Activated CD4-positive, alpha-beta memory T cell treated with anti-CD3 and anti-CD28 coated beads for 36 hours (primary cell): ENCODE measurements around the gene DHRS3. TPM values are rescaled to one million over a fixed set of nuclear protein-coding genes. Genes with fewer than 3 reads are reported as not detected.
A peak's percentile ranks its signal among the peaks of the same experiment; 100 is the strongest.

Source experiments
- CTCF ChIA-PET: fragments of 350-600 bp; sonication (Branson Sonifier 250); formaldehyde crosslinking; loops from one replicate; lab custom pipeline; 2021; ENCODE audit warnings: antibody characterized with exemption, inconsistent platforms; lab: Charles Lee
- POLR2A ChIA-PET: fragments of 350-600 bp; sonication (Branson Sonifier 250); formaldehyde crosslinking; loops from one replicate; lab custom pipeline; 2021; ENCODE audit warnings: antibody characterized with exemption; lab: Charles Lee
- DNase-seq: peaks from one replicate; pipeline ENCODE4 v3.0.0-alpha.2; 2020
- H3K27ac Mint-ChIP-seq: one replicate; pipeline ENCODE4 v1.8.0; 2021; ENCODE audit warnings: mixed read lengths
- H3K27me3 Mint-ChIP-seq: one replicate; pipeline ENCODE4 v1.8.0; 2021; ENCODE audit warnings: mixed read lengths
- H3K36me3 Mint-ChIP-seq: one replicate; pipeline ENCODE4 v1.8.0; 2021; ENCODE audit warnings: mixed read lengths
- H3K4me1 Mint-ChIP-seq: one replicate; pipeline ENCODE4 v1.8.0; 2021; ENCODE audit warnings: low read depth, mixed read lengths
- H3K4me3 Mint-ChIP-seq: one replicate; pipeline ENCODE4 v1.8.0; 2021; ENCODE audit warnings: mild to moderate bottlenecking, mixed read lengths
- H3K9me3 Mint-ChIP-seq: one replicate; pipeline ENCODE4 v1.8.0; 2021; ENCODE audit warnings: mixed read lengths
- intact Hi-C: fragments of 100-400 bp; cut with micrococcal nuclease; formaldehyde crosslinking; loops from one replicate; pipeline ENCODE4 v1.15.1; 2023
- total RNA-seq, 2 experiments: library from RNA; stranded (reverse); gene quantifications; one replicate each; pipeline ENCODE4 v1.2.3, GENCODE V29; 2021

DHRS3 gene
- total RNA-seq, 2 experiments from 2014 or later: 57.6 to 58.8 TPM

DNA sequence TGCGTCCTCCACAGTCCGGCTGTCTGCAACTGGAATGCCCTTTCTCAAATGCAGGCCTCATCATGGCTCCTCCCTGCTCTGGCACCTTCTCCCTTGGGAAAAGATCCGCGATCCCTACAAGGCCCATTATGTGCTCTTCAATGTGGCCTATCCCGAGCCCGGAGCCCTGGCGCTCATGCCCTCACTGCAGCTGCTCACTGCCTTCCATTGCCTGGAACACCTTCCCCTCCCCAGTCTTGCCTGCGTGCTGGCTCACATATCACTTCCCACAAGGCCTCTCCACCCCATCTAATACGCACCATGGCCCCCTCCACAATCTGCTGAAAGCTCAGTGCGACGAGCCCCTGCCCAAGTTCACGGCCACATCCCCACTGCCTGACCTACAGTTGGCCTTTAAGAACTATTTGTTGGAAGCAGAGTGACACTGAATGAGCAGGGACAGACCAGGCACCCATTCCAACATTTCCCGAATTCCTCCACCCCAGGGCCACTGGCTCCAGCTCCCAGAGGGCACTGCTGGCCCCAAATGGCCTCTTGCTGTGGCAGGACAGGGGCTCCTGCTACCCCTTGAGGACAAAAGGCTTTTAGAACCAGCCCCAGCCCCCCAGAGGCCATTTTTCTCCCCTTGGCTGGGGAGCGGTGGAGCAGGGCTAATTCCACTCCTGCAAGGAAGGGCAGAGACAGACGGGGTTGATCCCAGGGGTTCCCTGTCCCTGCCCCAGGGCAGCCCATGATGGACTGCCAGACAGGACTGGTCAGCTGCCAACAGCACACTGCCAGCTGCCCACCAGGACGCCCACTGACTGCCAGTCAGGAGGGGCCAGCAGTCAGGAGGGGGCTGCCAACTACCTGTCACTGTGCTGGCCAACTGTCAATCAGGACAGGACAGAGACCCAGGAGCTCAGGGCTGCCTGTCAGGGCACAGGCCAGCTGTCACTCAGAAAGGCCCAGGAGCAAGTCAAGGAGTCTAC is 64.8 kb downstream of the DHRS3 start:
- Mint-ChIP-seq H3K4me3 (no peak overlapping the region), H3K4me1 (no peaks in the 10 kb centered on the region), H3K27ac (no peak overlapping the region), H3K36me3 (no peaks in the 10 kb centered on the region), H3K9me3 (no peaks in the 10 kb centered on the region), H3K27me3 (no peaks in the 10 kb centered on the region)
- intact Hi-C loops: no loop called here
- ChIA-PET POLR2A (no interaction called here), CTCF (no interaction called here)
- DNase-seq: no peak

DNA sequence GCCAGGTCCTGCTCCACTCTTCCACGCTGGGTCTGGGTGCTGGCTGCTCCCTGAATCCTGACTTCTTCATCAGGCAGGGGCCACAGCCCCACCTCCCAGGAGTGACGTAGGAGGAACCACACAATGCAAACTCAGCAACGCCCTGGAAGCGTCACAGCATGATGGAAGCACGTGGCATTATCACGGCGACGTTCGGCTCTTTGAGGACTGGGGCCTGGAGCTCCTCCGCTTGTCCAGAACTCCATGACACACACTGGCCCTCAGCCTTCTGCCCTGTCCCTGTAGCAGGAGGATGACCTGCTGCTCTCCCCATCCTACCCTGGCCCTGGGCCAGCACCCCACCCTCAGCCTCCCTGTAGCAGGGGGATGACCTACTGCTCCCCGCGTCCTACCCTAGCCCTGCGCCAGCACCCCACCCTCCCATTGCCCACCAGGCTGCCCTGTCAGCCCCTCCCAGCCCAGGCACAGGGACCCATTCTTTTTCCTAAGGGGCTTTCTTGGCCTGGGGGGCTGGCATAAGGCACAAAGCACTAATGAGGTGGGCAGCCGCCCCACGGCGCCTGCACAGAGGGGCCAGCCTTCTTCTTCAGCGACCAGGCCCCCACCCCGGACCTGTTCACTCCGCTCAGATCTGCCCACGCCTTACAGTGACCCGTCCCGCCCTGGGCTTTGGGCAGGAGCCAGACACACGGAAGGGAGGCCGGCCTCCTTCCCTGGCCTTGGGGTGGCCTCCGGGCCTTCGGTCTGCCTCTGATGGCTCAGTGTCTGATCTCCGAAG is 65.7 kb downstream of the DHRS3 start:
- Mint-ChIP-seq H3K27me3 (no peaks in the 10 kb centered on the region), H3K27ac (no peak overlapping the region), H3K9me3 (no peaks in the 10 kb centered on the region), H3K4me1 (no peaks in the 10 kb centered on the region), H3K36me3 (no peaks in the 10 kb centered on the region), H3K4me3 (no peak overlapping the region)
- ChIA-PET CTCF (no interaction called here), POLR2A (no interaction called here)
- no peak for DNase-seq
- intact Hi-C loops: no loop called here

DNA sequence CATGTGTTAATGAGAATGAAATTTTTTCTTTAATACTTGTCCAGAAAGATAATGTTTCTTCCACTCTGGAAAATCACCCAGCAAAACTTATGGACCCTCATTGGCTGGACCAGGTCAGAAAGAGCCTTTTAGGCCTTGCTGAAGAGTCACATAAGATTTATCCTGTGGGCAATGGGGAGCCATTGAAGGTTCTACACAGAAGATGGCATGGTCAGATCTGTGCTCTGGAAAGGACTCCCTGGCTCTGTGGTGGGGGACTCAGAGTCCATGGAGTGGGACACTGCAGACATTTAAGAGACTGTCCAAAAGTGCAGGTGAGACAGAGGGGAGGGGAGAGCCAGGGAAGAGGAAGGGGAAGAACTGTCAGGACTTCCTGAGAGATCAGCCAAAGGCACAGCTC is 66.4 kb downstream of the DHRS3 start:
- ChIA-PET POLR2A (no interaction called here), CTCF (no interaction called here)
- no peak for DNase-seq
- Mint-ChIP-seq H3K27ac (no peak overlapping the region), H3K4me1 (no peaks in the 10 kb centered on the region), H3K27me3 (no peaks in the 10 kb centered on the region), H3K9me3 (no peaks in the 10 kb centered on the region), H3K36me3 (no peaks in the 10 kb centered on the region), H3K4me3 (no peak overlapping the region)
- intact Hi-C loops: no loop called here

DNA sequence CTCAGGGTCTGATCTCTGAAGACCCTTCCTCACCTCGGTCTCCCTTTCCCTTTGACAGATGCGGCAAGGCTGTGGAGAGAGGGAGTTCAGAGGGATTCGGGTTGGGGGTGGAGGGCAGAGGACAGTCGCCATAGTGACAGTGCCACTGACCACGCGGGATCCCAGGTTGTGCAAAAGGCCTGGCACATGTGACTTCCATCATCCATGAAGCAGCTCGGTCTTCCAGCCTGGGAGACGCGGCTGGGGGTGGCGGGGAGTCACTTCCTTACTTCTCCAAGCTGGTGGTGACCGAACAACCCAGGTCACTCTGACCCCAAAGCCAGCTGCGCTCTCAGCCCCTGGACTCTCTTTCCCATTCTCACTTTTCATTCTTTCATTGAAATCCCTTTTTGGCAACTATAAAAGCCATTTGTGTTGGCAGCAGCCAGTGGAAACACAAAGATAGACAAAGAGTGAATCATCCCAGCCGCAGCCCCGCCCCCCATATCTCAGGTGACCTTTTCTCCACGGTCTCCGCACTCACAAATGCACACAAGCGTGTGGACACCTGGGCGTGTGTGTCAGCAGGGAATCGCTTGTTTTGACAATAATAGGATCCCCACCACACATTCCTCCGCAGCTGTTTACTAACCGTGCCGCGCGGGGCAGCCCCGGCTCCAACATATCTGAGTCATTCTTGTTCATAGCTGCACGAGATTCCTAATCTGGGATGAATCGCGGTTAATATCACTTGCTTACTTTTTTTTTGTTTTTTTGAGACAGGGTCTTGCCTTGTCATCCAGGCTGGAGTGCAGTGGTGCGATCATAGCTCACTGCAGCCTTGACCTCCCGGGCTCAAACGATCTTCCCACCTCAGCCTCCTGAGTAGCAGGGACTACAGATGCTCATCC is 68.3 kb downstream of the DHRS3 start:
- ChIA-PET POLR2A (no interaction called here), CTCF (interaction anchor here (0.6 kb wide), 1 partner anchor 68 kb away, joined by 3 read pairs; the partner anchor contains the start of gene DHRS3)
- Mint-ChIP-seq H3K27ac (no peak overlapping the region), H3K9me3 (no peaks in the 10 kb centered on the region), H3K36me3 (no peaks in the 10 kb centered on the region), H3K27me3 (peaks cover 3% of the 10 kb centered on the region), H3K4me1 (peaks cover 3% of the 10 kb centered on the region), H3K4me3 (no peak overlapping the region)
- intact Hi-C loops: no loop called here
- DNase-seq: peak; percentile 31

DNA sequence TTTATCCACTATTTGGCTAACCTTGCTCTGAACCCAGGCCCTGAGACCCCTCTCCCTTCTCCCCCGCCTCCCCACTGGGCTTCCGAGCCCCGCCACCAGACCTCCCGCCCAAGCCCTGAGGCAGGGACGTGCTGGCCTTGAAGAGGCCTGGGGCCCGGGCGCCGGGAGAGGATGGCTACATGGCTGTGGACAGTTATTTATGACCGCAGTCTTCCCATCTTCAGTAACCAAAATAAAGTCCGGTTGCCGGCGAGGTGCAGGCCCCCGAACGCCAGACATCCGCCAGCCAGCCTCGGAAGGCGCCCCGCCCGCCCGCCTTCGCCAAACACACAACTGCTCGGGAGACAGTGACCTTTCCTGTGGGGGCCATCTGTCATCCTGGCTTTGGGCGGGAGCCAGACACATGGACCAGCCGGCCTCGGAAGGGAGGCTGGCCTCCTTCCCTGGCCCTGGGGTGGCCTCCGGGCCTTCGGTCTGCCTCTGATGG is 69.0 kb downstream of the DHRS3 start:
- ChIA-PET POLR2A (no interaction called here), CTCF (no interaction called here)
- no peak for DNase-seq
- Mint-ChIP-seq H3K4me1 (peaks cover 3% of the 10 kb centered on the region), H3K27ac (no peak overlapping the region), H3K27me3 (peaks cover 7% of the 10 kb centered on the region), H3K36me3 (no peaks in the 10 kb centered on the region), H3K4me3 (no peak overlapping the region), H3K9me3 (no peaks in the 10 kb centered on the region)
- intact Hi-C loops: no loop called here

DNA sequence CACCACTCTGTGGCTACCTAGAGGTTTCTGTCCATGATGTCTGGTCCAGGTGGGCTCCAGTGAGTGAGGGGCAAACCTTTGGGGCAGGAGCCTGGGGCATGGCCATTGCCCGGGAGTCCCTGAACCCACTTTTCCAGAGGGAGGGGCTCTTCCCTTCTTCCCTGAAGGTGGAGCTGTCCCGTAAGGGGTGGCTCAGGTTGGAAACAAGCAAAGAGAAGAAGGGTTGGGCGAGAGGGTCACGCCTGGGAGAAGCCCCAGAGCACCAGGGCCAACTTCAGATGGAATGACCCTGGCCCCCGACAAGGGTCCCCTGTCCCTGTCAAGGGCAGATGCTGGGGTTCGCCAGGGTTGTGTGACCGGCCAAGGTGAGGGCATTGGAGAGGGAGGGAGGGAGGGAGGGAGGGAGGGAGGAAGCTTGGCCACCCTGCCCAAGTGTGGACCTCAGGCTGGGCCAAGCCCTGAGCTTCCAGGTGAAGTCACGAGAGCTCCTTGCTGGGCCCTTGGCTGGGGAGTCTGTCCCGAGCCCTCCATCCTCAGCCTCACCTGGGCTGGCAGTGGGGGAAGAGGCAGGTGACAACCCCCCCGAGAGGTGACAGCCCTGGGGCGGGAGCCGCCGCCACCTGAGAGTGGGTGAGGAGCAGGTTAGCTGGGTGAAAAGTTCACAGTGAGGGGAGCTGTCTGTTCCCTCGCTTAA is 69.6 kb downstream of the DHRS3 start:
- Mint-ChIP-seq H3K4me3 (no peak overlapping the region), H3K9me3 (no peaks in the 10 kb centered on the region), H3K4me1 (peaks cover 3% of the 10 kb centered on the region), H3K27me3 (peaks cover 10% of the 10 kb centered on the region), H3K36me3 (no peaks in the 10 kb centered on the region), H3K27ac (no peak overlapping the region)
- CTCF ChIA-PET: no interaction called here
- POLR2A ChIA-PET: no interaction called here
- intact Hi-C loops: no loop called here
- DNase-seq: no peak

DNA sequence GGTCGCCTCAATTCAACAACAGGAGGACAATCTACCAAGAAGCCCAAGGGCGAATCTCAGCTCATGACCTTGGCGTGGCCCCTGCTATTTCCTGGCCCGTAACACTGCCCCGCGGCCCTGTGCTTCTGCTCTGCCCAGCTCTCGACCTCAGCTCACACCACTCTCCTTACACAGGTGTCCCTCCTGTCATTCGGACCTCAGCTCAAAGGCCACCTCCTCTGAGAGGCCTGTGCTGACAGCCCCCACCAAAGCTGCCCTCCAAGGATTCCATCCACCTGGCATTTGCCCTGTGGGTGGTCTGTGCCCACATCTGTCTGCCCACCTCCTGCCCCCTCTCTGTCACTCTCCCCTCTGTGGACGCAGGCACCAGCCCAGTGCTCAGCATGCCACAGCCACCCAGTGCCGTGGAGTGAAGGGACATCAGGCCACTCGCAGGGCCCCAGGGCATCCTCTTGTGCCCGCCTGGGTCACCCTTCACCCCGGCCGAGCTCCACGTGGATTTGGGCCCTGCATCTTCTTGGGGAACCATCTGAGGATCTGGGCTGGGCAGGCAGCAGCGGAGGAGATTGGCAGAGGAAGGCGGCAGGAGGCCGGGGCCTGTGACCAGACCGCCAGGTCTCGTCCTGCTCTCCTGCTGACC is 70.3 kb downstream of the DHRS3 start:
- CTCF ChIA-PET: no interaction called here
- H3K9me3 Mint-ChIP-seq: no peaks in the 10 kb centered on the region
- no peak overlapping the region for H3K4me3 Mint-ChIP-seq
- peaks cover 3% of the 10 kb centered on the region for H3K4me1 Mint-ChIP-seq
- peaks cover 10% of the 10 kb centered on the region for H3K27me3 Mint-ChIP-seq
- no peak overlapping the region for H3K27ac Mint-ChIP-seq
- intact Hi-C loops: no loop called here
- POLR2A ChIA-PET: no interaction called here
- DNase-seq: no peak
- H3K36me3 Mint-ChIP-seq: no peaks in the 10 kb centered on the region

DNA sequence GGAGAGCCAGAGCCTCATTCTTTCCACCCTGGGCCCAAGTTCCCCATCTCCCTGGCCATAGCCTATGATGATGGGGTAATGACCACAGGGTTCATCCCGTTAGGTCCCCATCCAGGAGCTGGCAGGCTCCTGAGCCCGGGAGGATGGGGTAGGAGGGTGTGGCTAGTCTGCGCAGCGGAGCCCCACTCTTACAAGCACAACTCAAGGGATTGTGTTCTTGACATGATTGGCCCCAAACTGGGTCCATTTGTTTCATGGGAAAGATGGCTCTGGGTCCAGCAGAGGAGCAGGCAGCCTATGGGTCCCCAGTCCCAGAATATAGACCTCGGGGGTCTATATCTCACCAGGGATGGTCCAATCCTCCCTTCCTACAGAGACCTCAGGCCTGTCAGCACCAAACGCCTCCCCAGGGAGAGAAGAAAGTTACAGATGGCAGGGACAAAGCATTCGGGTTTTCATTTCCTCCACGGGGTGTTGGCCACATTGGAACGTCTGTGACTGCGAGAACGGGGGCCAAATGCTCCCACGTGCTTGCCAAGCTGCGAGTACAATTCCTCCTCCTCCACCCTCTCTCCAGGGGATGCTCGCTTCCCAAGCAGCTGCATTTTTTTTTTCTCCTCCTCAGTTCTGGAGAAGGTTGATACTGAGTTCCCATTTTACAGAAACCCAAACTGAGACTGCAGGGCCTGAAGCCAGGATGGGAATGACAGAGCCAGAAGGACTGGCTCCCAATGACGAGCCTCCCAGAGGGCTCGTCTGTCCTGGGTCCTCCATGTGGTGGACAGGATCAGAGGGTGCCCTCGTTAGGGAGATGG is 71.0 kb downstream of the DHRS3 start:
- H3K27me3 Mint-ChIP-seq: peaks cover 10% of the 10 kb centered on the region
- H3K4me1 Mint-ChIP-seq: peaks cover 3% of the 10 kb centered on the region
- intact Hi-C loops: no loop called here
- H3K27ac Mint-ChIP-seq: no peak overlapping the region
- ChIA-PET POLR2A (no interaction called here), CTCF (no interaction called here)
- no peak for DNase-seq
- H3K4me3 Mint-ChIP-seq: no peak overlapping the region
- no peaks in the 10 kb centered on the region for H3K9me3 Mint-ChIP-seq
- no peaks in the 10 kb centered on the region for H3K36me3 Mint-ChIP-seq

DNA sequence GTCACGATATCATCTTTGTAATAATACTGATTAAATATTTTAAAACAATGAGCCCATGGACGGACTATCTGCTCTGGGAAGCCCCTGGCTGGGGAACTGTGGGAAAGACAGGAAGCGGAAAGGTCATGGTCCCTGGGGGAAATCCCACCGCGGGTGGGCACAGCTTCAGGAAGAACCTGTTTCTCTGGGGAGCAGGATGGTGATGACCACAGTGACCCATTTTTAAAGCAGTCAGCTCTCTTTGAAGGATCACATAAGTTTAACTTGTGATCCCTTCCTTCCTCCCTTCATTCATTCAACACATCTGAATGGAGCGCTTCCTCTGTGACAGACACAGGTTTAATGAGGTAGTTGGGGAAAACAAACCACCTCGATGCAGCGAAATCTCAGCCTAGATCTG is 73.0 kb downstream of the DHRS3 start:
- Mint-ChIP-seq H3K4me3 (no peak overlapping the region), H3K9me3 (no peaks in the 10 kb centered on the region), H3K4me1 (peaks cover 3% of the 10 kb centered on the region), H3K27me3 (peaks cover 10% of the 10 kb centered on the region), H3K27ac (no peak overlapping the region), H3K36me3 (no peaks in the 10 kb centered on the region)
- POLR2A ChIA-PET: no interaction called here
- intact Hi-C loops: no loop called here
- CTCF ChIA-PET: no interaction called here
- no peak for DNase-seq

DNA sequence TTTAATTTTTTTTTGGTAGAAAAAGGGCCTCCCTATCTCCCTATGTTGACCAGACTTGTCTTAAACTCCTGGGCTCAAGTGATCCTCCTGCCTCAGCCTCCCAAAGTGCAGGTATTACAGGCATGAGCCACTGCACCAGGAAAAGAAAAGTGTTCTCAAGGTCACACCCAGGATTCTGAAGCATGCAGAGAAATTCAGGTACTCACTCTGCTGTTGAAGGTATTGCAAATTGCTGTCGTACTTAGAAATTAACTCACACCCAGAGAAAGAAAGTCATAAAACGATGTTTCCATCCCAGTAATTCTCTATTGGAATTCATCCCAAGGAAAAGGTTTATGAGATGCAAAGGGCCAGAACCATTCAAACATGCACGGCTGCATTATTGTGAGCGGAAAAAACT is 73.7 kb downstream of the DHRS3 start:
- DNase-seq: no peak
- Mint-ChIP-seq H3K4me1 (peaks cover 3% of the 10 kb centered on the region), H3K27ac (no peak overlapping the region), H3K36me3 (no peaks in the 10 kb centered on the region), H3K27me3 (peaks cover 10% of the 10 kb centered on the region), H3K9me3 (no peaks in the 10 kb centered on the region), H3K4me3 (no peak overlapping the region)
- intact Hi-C loops: no loop called here
- ChIA-PET POLR2A (no interaction called here), CTCF (no interaction called here)
